Iris pigment epithelial cell (primary cell): ENCODE measurements around the gene CDC42BPG.

Source experiments
- DNase-seq: peaks from one replicate; pipeline ENCODE4 v3.0.0-alpha.2; 2011; ENCODE audit warnings: low read depth

Gene CDC42BPG

GRCh38 chr11:64844330-64845128, at the start of gene CDC42BPG:
Gene CDC42BPG (minus strand): TSS chr11:64844653. CDS start chr11:64844569, 84 bp downstream.
- DNase-seq: peak; percentile 59

GRCh38 chr11:64893194-64894069, 49.0 kb upstream of the CDC42BPG start:
- DNase-seq: no peak

- no peak for DNase-seq
Measured at GRCh38 chr11:64892838-64893193, 48.4 kb upstream of the CDC42BPG start.

- no peak for DNase-seq
Measured at GRCh38 chr11:64892411-64892831, 48.0 kb upstream of the CDC42BPG start.

- DNase-seq: no peak
Measured at GRCh38 chr11:64891880-64892279, 47.4 kb upstream of the CDC42BPG start.

GRCh38 chr11:64891215-64891848, 46.9 kb upstream of the CDC42BPG start:
- DNase-seq: no peak

- DNase-seq: no peak
Measured at GRCh38 chr11:64890522-64890939, 46.1 kb upstream of the CDC42BPG start.

- DNase-seq: peak; percentile 17
Measured at GRCh38 chr11:64888729-64889511, 44.5 kb upstream of the CDC42BPG start.

- DNase-seq: no peak
Measured at GRCh38 chr11:64888406-64888728, 43.9 kb upstream of the CDC42BPG start.

- DNase-seq: no peak
Measured at GRCh38 chr11:64887757-64888405, 43.4 kb upstream of the CDC42BPG start.

GRCh38 chr11:64887234-64887756, 42.8 kb upstream of the CDC42BPG start:
- no peak for DNase-seq

- peak; percentile 96 for DNase-seq
Measured at GRCh38 chr11:64885367-64886286, 41.2 kb upstream of the CDC42BPG start.

GRCh38 chr11:64884019-64884418, 39.6 kb upstream of the CDC42BPG start:
- DNase-seq: no peak

GRCh38 chr11:64883575-64883974, 39.1 kb upstream of the CDC42BPG start:
- no peak for DNase-seq

- DNase-seq: no peak
Measured at GRCh38 chr11:64882243-64882642, 37.8 kb upstream of the CDC42BPG start.

- DNase-seq: no peak
Measured at GRCh38 chr11:64881476-64881875, 37.0 kb upstream of the CDC42BPG start.

GRCh38 chr11:64880240-64881001, 36.0 kb upstream of the CDC42BPG start:
- DNase-seq: no peak

- DNase-seq: no peak
Measured at GRCh38 chr11:64879244-64879900, 34.9 kb upstream of the CDC42BPG start.
